Activated CD8-positive, alpha-beta memory T cell treated with anti-CD3 and anti-CD28 coated beads, Interleukin-2, amount 10 ng/mL, durations not matched to agents 7 days and 5 days (primary cell): Measurements from ENCODE around the gene AMELX. TPM values are rescaled to one million over a fixed set of nuclear protein-coding genes. Genes with fewer than 3 reads are reported as not detected.

Experiments
- microRNA-seq: library from miRNA; unstranded; fragments of <30 nt; microRNA quantifications from one replicate; pipeline ENCODE4 v1.2.0, GENCODE V29; 2022
- total RNA-seq, 2 experiments: library from RNA; stranded (reverse); gene quantifications; one replicate each; pipeline ENCODE4 v1.2.3, GENCODE V29; 2021

Gene AMELX
- total RNA-seq, 2 experiments from 2014 or later = not detected

Small RNAs within 50 kb of the gene (microRNA-seq; reads per million reads assigned to microRNA genes)
- not detected for gene MIR548AX

Other genes with a start within 250 kb of the AMELX start
- gene HCCS, start 182.1 kb upstream of the AMELX start, total RNA-seq = 10 to 100 TPM; 18.9 to 25.9 TPM